Heart left ventricle (tissue), 13 donors: Measurements from ENCODE around the gene PLA2G2D.

Experiments used
- CTCF ChIP-seq, 12 donors: fragments of 200-600 bp; sonication (generic) in 4 of 12; IDR thresholded peaks; one replicate each; pipeline versions ENCODE4 v1.5.0 to v1.8.0; 2018 to 2022; ENCODE audit warnings: antibody characterized with exemption in 12 of 12, mild to moderate bottlenecking in 5 of 12
- POLR2A ChIP-seq, 2 donors: fragments of 450-650 bp; IDR thresholded peaks; one replicate each; pipeline ENCODE4 v1.6.1; 2017; ENCODE audit warnings: antibody characterized with exemption in 2 of 2, mild to moderate bottlenecking in 2 of 2, moderate library complexity in 2 of 2
- donor health status: ischemic (EF 13 %, LVEDD 7.1; RV severe dilation, severe dysfunction).
- donor health status: DM: no; HTN: yes; CAD: no.
- donor health status: DM: no; HTN: no; CAD: no.
- donor health status: ischemic (EF 25% LVEDD 6.9; RV normal size, moderate dysfunction).
- donor health status: ischemic (EF 25% LVEDD 5.7; RV mildly dilated, moderate dysfunction).
- donor health status: ischemic (EF 35%, LVEDD 5.7; RV mildly dilated, moderate dysfunction).
- donor health status: nonischemic (EF 11% LVEDD 7.7; RV severe dilation, severe dysfunction).
- donor health status: DM: yes; HTN: yes; CAD: no.
- donor health status: PGD.
- donor health status: ischemic (EF 29% LVEDD 5.4; RV normal size, mild dysfunction).
- donor health status: nonischemic (EF 23%, LVEDD 6.1; RV moderate dilation, normal function).

- TF ChIP-seq CTCF (IDR thresholded peaks at IDR 0.05) = no peak
- no peak for TF ChIP-seq POLR2A (IDR thresholded peaks at IDR 0.05)
These were observed 29.5 kb upstream of the PLA2G2D start for GRCh38 chr1:20148571-20149500.
